HEK293T (cell line): ENCODE results near the gene INKA1.

ENCODE experiments used
- CTCF ChIA-PET: fragments of 350-600 bp; formaldehyde crosslinking; extraction: SDS; loops from one replicate; lab custom pipeline; 2021; ENCODE audit warnings: antibody characterized with exemption, inconsistent platforms; lab: Yijun Ruan, JAX
- POLR2A ChIA-PET: fragments of 350-600 bp; formaldehyde crosslinking; extraction: SDS; loops from one replicate; lab custom pipeline; 2020; ENCODE audit warnings: antibody characterized with exemption, inconsistent platforms; lab: Yijun Ruan, JAX
- DNase-seq: peaks from one replicate; pipeline ENCODE4 v3.0.0; 2012; ENCODE audit warnings: mixed read lengths; ENCODE audit errors: extremely low spot score
- ARNT ChIP-seq: fragments of 450-650 bp; IDR thresholded peaks from 2 replicates; pipeline ENCODE4 v1.6.1; 2017; ENCODE audit warnings: mild to moderate bottlenecking
- BHLHE40 ChIP-seq: fragments of 450-650 bp; IDR thresholded peaks from 2 replicates; pipeline ENCODE4 v1.6.1; 2016; ENCODE audit warnings: mild to moderate bottlenecking, moderate library complexity, borderline replicate concordance
- CTBP1 ChIP-seq: fragments of 450-650 bp; IDR thresholded peaks from 2 replicates; pipeline ENCODE4 v1.6.1; 2016; ENCODE audit warnings: borderline replicate concordance
- ELF4 ChIP-seq: fragments of 450-650 bp; IDR thresholded peaks from 2 replicates; pipeline ENCODE4 v1.6.1; 2017; ENCODE audit warnings: antibody characterized with exemption
- FOXA1 ChIP-seq: fragments of 450-650 bp; IDR thresholded peaks from 2 replicates; pipeline ENCODE4 v1.6.1; 2016; ENCODE audit warnings: mild to moderate bottlenecking
- FOXK2 ChIP-seq: fragments of 450-650 bp; IDR thresholded peaks from 2 replicates; pipeline ENCODE4 v1.6.1; 2016; ENCODE audit warnings: mild to moderate bottlenecking
- FOXM1 ChIP-seq: fragments of 450-650 bp; IDR thresholded peaks from 2 replicates; pipeline ENCODE4 v1.6.1; 2017; ENCODE audit warnings: mild to moderate bottlenecking, borderline replicate concordance
- HDGF ChIP-seq: fragments of 450-650 bp; IDR thresholded peaks from 2 replicates; pipeline ENCODE4 v1.6.1; 2017; ENCODE audit warnings: antibody characterized with exemption, borderline replicate concordance
- L3MBTL2 ChIP-seq: fragments of 450-650 bp; conservative IDR thresholded peaks from 2 replicates; pipeline ENCODE4 v1.6.1; 2016; ENCODE audit warnings: mild to moderate bottlenecking
- LEF1 ChIP-seq: fragments of 450-650 bp; IDR thresholded peaks from 2 replicates; pipeline ENCODE4 v1.6.1; 2017; ENCODE audit warnings: mild to moderate bottlenecking, borderline replicate concordance
- NFRKB ChIP-seq: fragments of 450-650 bp; IDR thresholded peaks from 2 replicates; pipeline ENCODE4 v1.6.1; 2016; ENCODE audit warnings: mild to moderate bottlenecking, moderate library complexity
- PKNOX1 ChIP-seq: fragments of 450-650 bp; IDR thresholded peaks from 2 replicates; pipeline ENCODE4 v1.6.1; 2016
- SP1 ChIP-seq: fragments of 450-650 bp; IDR thresholded peaks from 2 replicates; pipeline ENCODE4 v1.6.1; 2017
- SUZ12 ChIP-seq: fragments of 450-650 bp; IDR thresholded peaks from 2 replicates; pipeline ENCODE4 v1.6.1; 2016; ENCODE audit warnings: mild to moderate bottlenecking
- TARDBP ChIP-seq: fragments of 450-650 bp; IDR thresholded peaks from 2 replicates; pipeline ENCODE4 v1.6.1; 2016
- ZNF384 ChIP-seq: fragments of 450-650 bp; IDR thresholded peaks from 2 replicates; pipeline ENCODE4 v1.6.1; 2016

The INKA1 gene

GRCh38 chr3:49763981-49764380 lies 39.1 kb upstream of the INKA1 start:
- CTCF ChIA-PET, result interaction anchor here (0.6 kb wide), 1 partner anchor 10 kb away, joined by 10 read pairs; no protein-coding TSS in a partner anchor
- no peak for DNase-seq
- no peak for TF ChIP-seq FOXK2
- no peak for TF ChIP-seq CTBP1
- no peak for TF ChIP-seq ELF4
- TF ChIP-seq TARDBP, result no peak
- TF ChIP-seq ZNF384, result no peak
- TF ChIP-seq SUZ12, result no peak
- TF ChIP-seq BHLHE40, result no peak
- no peak for TF ChIP-seq FOXM1
- no peak for TF ChIP-seq NFRKB
- TF ChIP-seq HDGF, result no peak
- TF ChIP-seq LEF1, result no peak
- no peak for TF ChIP-seq FOXA1
- TF ChIP-seq L3MBTL2, result no peak
- no peak for TF ChIP-seq PKNOX1
- TF ChIP-seq SP1, result no peak
- no peak for TF ChIP-seq ARNT
- POLR2A ChIA-PET, result no interaction called here

- ChIA-PET POLR2A (interaction anchor here (1.6 kb wide), 1 partner anchor 17 kb away, joined by 7 read pairs; the partner anchor contains the start of gene IP6K1), CTCF (no interaction called here)
- TF ChIP-seq SUZ12 (no peak), CTBP1 (no peak), TARDBP (no peak), HDGF (no peak), FOXK2 (no peak), SP1 (no peak), FOXA1 (no peak), ZNF384 (no peak), FOXM1 (no peak), LEF1 (no peak), PKNOX1 (no peak), BHLHE40 (no peak)
- DNase-seq, result no peak
These were observed 33.7 kb upstream of the INKA1 start for GRCh38 chr3:49769286-49769915.

- TF ChIP-seq TARDBP (no peak), L3MBTL2 (no peak), SUZ12 (no peak), BHLHE40 (no peak), PKNOX1 (no peak), ZNF384 (no peak), CTBP1 (no peak), FOXM1 (no peak), ARNT (no peak), FOXA1 (no peak), HDGF (no peak), LEF1 (no peak), FOXK2 (no peak), ELF4 (no peak)
- no peak for DNase-seq
- ChIA-PET POLR2A (interaction anchor here (1.6 kb wide), 1 partner anchor 17 kb away, joined by 7 read pairs; the partner anchor contains the start of gene IP6K1), CTCF (no interaction called here)
These were observed 33.1 kb upstream of the INKA1 start for GRCh38 chr3:49769926-49770325.

GRCh38 chr3:49771340-49771938 lies 31.6 kb upstream of the INKA1 start:
- TF ChIP-seq FOXM1 (no peak), SP1 (no peak), BHLHE40 (no peak), LEF1 (no peak), L3MBTL2 (no peak), HDGF (no peak), FOXK2 (no peak), ELF4 (no peak), TARDBP (no peak), ARNT (no peak), NFRKB (no peak), FOXA1 (no peak), SUZ12 (no peak)
- ChIA-PET CTCF (no interaction called here), POLR2A (interaction anchor here (1.4 kb wide), 1 partner anchor 15 kb away, joined by 4 read pairs; the partner anchor contains the start of gene IP6K1)
- DNase-seq, result no peak

GRCh38 chr3:49772703-49773102 lies 30.4 kb upstream of the INKA1 start:
- no peak for TF ChIP-seq TARDBP
- peak; percentile 29; the same call in 1 of the 2 replicates for TF ChIP-seq ZNF384
- TF ChIP-seq PKNOX1, result no peak
- TF ChIP-seq FOXK2, result no peak
- no peak for TF ChIP-seq CTBP1
- ChIA-PET CTCF (no interaction called here), POLR2A (no interaction called here)
- DNase-seq, result no peak
